Liver (tissue), 3 donors: ENCODE measurements around the gene CPA1.

ENCODE experiments used
- ATF3 ChIP-seq: IDR thresholded peaks from 2 replicates; pipeline ENCODE4 v1.6.1; 2016; ENCODE audit warnings: antibody characterized with exemption
- EGR1 ChIP-seq, 2 donors: IDR thresholded peaks; 2 replicates each; pipeline ENCODE4 v1.6.1; 2016 to 2018; ENCODE audit warnings: antibody characterized with exemption in 2 of 2, low read depth in 2 of 2
- JUND ChIP-seq, 2 donors: IDR thresholded peaks; 2 replicates each; pipeline ENCODE4 v1.6.1; 2016; ENCODE audit warnings: antibody characterized with exemption in 2 of 2
- NR2F2 ChIP-seq: IDR thresholded peaks from 2 replicates; pipeline ENCODE4 v1.6.1; 2016; ENCODE audit warnings: antibody characterized with exemption
- RAD21 ChIP-seq, 2 donors: IDR thresholded peaks; 2 replicates each; pipeline ENCODE4 v1.6.1; 2016; ENCODE audit warnings: antibody characterized with exemption in 2 of 2, mild to moderate bottlenecking in 2 of 2
- REST ChIP-seq: IDR thresholded peaks from 2 replicates; pipeline ENCODE4 v1.6.1; 2016; ENCODE audit warnings: antibody characterized with exemption, mild to moderate bottlenecking
- TAF1 ChIP-seq: conservative IDR thresholded peaks from 2 replicates; pipeline ENCODE4 v1.6.1; 2016; ENCODE audit warnings: antibody characterized with exemption, mild to moderate bottlenecking
- YY1 ChIP-seq: IDR thresholded peaks from 2 replicates; pipeline ENCODE4 v1.6.1; 2016; ENCODE audit warnings: antibody characterized with exemption, mild to moderate bottlenecking
- ZBTB33 ChIP-seq: IDR thresholded peaks from 2 replicates; pipeline ENCODE4 v1.6.1; 2016; ENCODE audit warnings: antibody characterized with exemption
- TF ChIP-seq, protein P1 (sequence below): fragments of 150-350 bp; IDR thresholded peaks from 2 replicates; pipeline ENCODE4 v1.5.1; 2017; ENCODE audit warnings: improper control_type of control experiment, low read depth, low read length; ENCODE audit not compliant: missing input control
- TF ChIP-seq, protein P2 (sequence below): IDR thresholded peaks from 2 replicates; pipeline ENCODE4 v1.6.1; 2016; ENCODE audit warnings: antibody characterized with exemption
- donor health status: healthy.
- donor health status: healthy.

- TF ChIP-seq, protein P1, sequence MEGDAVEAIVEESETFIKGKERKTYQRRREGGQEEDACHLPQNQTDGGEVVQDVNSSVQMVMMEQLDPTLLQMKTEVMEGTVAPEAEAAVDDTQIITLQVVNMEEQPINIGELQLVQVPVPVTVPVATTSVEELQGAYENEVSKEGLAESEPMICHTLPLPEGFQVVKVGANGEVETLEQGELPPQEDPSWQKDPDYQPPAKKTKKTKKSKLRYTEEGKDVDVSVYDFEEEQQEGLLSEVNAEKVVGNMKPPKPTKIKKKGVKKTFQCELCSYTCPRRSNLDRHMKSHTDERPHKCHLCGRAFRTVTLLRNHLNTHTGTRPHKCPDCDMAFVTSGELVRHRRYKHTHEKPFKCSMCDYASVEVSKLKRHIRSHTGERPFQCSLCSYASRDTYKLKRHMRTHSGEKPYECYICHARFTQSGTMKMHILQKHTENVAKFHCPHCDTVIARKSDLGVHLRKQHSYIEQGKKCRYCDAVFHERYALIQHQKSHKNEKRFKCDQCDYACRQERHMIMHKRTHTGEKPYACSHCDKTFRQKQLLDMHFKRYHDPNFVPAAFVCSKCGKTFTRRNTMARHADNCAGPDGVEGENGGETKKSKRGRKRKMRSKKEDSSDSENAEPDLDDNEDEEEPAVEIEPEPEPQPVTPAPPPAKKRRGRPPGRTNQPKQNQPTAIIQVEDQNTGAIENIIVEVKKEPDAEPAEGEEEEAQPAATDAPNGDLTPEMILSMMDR: no peak
- TF ChIP-seq YY1 (no peak), ZBTB33 (no peak), REST (no peak), RAD21 (IDR thresholded peaks at IDR 0.05) (no peak), TAF1 (no peak), EGR1 (IDR thresholded peaks at IDR 0.05; ENCODE audit: low read depth in 2 of 2) (no peak), ATF3 (no peak), JUND (IDR thresholded peaks at IDR 0.05) (no peak), NR2F2 (no peak)
- TF ChIP-seq, protein P2, sequence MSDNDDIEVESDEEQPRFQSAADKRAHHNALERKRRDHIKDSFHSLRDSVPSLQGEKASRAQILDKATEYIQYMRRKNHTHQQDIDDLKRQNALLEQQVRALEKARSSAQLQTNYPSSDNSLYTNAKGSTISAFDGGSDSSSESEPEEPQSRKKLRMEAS: no peak
These were observed 5.3 kb downstream of the CPA1 start for GRCh38 chr7:130385600-130386066.
